Left forelimb (tissue), 1 donor: Measurements from ENCODE around the gene RFTN1.

Experiments used
- DNase-seq: peaks from one replicate; pipeline ENCODE4 v3.0.0-alpha.2; 2018; ENCODE audit warnings: low spot score

RFTN1 gene

GRCh38 chr3:16279010-16279801, 234.3 kb downstream of the RFTN1 start:
- DNase-seq = no peak

- no peak for DNase-seq
These were observed 236.0 kb downstream of the RFTN1 start for GRCh38 chr3:16277471-16277870.

- no peak for DNase-seq
These were observed 239.6 kb downstream of the RFTN1 start for GRCh38 chr3:16273867-16274266.

GRCh38 chr3:16272588-16272987, 240.9 kb downstream of the RFTN1 start:
- no peak for DNase-seq

- no peak for DNase-seq
These were observed 242.6 kb downstream of the RFTN1 start for GRCh38 chr3:16270855-16271254.

- DNase-seq = no peak
These were observed 246.8 kb downstream of the RFTN1 start for GRCh38 chr3:16266714-16267113.
